GM21786 (cell line): ENCODE data around the gene PPT2.
"Not testable (repeated sequence)": the region's sequence is repeated elsewhere in the genome, so short reads cannot be mapped to it uniquely, and the experiment has no call there.

Source experiments
- ATAC-seq: cut with Tn5 transposase; IDR thresholded peaks from one replicate; pipeline ENCODE4 v1.9.1; 2021; ENCODE audit not compliant: unreplicated experiment

Gene PPT2

GRCh38 chr6:32126880-32127279, 27.1 kb upstream of the PPT2 start:
- no peak for ATAC-seq

- ATAC-seq, result no peak
These were observed 26.6 kb upstream of the PPT2 start for GRCh38 chr6:32127409-32127716.

- peak; percentile 95 for ATAC-seq
These were observed 26.0 kb upstream of the PPT2 start, which contains the start of gene ATF6B for GRCh38 chr6:32127717-32128592. TSS of gene ATF6B (minus strand) at chr6:32128246. CDS start at chr6:32128207, 39 bp downstream.

DNA sequence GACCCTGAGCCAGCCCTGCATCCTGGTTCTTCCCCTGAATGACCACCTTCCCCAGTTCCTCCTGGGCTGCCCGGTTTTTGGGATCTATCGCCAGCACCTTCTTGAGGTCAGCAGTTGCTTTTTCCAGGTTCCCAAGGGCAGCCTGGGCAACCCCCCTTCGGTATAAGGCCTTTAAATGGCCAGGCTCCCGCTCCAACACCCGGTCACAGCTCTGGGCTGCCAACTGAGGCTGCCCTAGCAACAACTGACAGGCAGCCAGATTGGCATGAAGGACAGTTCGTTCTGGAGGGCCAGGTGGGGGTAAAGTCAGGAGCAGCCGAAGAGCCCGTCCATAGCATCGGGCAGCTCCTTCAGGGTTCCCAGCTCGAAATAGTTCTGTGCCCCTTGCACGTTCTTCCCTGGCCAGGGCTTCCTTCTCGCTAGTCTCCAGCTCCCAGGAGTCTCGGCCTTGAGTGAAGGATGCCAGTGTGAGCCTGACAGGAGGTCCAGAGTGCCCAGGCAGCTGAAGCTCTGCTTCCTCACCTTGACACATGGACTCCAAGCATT, 25.1 kb upstream of the PPT2 start:
- no peak for ATAC-seq

- no peak for ATAC-seq
These were observed 24.4 kb upstream of the PPT2 start for GRCh38 chr6:32129297-32130088.

DNA sequence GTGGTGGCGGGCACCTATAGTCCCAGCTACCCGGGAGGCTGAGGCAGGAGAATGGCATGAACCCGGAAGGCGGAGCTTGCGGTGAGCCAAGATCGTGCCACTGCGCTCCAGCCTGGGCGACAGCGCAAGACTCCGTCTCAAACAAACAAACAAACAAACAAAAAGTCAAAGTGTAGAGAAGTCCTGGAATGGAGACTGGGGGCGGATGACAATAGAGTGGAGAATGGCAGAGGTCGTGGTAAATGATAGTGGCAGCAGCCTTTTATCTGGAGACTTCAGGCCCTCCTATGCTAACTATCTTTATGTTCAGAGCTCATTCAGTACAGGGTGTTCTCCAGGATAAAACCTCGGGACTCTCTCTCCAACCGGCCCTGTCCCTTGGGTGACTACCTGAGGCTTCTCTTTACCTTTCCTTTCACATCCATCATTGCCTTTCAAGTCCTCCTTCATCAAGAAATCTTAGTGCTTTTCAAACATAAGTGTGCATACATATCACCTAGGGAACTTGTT, 22.4 kb upstream of the PPT2 start:
- ATAC-seq, result no peak

- no peak for ATAC-seq
These were observed 21.8 kb upstream of the PPT2 start for GRCh38 chr6:32132110-32132509.

DNA sequence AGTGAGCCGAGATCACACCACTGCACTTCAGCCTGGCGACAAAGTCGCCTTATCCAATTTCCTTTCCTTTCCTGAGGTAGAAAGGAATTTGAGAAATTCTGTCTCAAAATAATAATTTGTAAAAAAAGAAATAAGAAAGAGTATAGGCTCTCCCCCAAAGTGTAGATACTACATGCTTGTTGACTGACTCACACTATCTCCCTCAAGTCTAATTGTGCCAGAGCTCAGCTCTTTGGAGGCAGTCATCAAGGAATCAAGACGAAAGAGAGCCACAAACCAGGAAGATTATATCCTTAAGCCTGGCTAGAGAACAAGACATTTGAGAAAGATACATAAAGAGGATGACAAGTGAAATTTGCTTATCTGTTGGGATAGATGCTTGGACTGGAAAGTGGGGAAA, 20.2 kb upstream of the PPT2 start:
- ATAC-seq, result no peak

GRCh38 chr6:32137454-32137853, 16.5 kb upstream of the PPT2 start:
- ATAC-seq, result no peak

DNA sequence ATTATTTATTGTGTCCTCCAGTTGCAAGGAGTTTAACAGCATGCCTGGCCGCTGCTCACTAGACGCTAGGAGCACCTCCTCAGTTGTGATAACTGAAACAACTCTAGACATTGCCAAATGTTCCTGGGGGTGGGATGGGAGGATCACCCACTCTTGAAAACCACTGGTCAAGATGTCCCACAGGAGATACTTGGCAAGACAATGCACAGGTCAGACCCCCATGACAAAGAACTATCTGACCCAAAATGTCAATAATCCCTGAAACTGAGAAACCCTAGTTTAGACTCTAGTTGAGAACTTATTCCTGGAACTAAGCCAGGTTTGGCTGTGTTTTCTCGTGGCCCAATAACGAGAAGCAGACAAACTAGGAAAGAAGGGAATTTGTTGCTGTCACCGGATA, 14.4 kb upstream of the PPT2 start:
- no peak for ATAC-seq

DNA sequence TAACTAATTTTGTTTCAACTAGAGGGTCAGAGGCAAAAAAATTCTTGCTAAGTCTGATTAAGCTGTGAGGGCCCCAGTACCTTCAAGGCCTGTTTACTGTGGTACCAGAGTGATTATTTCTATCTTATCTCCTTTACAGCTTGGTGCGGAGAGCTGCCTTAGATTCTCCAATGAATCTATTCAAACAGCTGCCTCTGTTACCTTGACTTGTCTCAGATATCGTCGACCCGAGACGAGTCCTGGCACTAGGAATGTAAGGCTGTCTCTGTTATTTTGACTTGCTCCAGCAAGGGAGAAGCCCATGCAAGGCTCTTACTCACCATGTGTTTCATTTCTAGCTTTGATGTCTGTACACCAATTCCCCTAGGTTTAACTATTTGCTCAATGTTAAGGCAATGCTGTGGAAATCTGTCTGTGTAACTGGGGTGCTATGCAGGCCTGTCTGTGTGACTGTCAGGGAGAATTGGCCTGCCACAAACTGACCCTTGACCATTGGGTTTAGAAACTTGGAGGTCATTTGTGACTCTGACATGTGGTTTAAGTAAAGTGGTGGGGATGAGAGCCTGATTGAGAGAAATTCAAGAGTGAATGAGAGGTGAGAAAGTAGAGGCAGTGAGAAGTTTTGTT, 13.4 kb upstream of the PPT2 start:
- no peak for ATAC-seq

DNA sequence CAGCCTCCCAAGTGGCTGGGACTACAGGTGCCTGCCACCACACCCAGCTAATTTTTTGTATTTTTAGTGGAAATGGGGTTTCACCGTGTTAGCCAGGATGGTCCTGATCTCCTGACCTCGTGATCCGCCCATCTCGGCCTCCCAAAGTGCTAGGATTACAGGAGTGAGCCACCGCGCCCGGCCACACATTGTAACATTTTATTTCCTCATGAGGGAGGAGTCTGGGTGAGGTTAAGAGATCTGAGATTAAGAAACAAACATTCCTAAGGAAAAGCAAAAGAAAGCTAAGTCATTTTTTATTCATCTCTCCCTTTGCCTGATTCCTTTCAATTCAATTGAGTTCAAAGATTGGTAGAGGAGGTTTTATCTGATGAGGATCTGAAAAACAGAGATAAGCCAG, 9.7 kb upstream of the PPT2 start:
- not testable (repeated sequence) for ATAC-seq

- no peak for ATAC-seq
These were observed 7.7 kb upstream of the PPT2 start for GRCh38 chr6:32146287-32146686.

DNA sequence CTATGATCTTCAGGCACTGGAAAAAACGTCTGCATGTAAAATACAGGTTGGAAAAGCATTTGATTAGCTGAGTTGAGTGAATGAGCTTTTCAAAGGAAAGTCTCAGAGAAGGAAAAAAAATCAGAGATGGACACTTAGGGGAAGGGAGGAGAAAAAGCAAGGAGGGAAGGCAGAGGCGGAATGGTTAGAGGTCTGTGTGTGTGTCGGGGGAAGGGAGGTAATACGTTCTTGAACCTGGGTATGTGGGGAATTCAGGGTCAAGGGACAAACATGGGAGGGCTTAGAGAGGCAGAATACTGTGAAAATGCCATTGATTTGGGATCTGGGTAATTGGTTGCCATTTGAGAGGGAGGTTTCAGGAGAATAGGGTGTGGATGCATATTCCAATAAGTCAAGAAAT, 7.3 kb upstream of the PPT2 start:
- no peak for ATAC-seq

DNA sequence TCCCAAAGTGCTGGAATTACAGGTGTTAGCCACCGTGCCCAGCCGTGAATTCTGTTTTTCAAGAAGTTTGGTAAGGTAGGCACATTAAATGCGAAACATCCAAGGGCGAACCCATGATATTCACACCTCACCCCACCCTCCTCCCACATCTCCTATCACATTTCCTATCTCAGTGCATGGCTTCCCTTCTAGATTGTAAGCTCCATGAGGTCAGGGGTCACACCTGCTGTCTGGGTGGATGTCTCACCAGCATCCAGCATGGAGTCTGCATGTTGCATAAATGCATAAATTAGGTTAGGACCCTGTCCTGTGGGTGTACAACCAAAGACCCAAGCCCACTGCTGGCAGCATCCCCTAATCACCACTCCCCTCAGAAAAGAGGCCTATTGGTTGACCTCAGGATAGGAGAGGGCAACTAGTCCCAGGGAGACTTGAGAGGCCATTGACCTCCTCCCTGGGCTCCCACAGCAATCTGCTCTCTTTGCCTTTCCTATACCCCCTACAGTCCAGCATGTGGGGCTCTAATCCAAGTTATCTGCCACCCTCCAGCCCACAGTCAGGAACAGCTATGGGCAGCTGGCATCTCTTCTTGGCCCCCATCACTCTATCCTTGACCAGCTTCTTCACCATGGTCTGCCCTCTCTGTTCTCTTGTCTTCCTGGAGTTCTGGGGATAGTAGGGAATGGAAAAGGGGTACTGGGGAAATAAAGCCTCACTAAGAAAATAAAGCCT, 6.4 kb upstream of the PPT2 start:
- ATAC-seq, result no peak

DNA sequence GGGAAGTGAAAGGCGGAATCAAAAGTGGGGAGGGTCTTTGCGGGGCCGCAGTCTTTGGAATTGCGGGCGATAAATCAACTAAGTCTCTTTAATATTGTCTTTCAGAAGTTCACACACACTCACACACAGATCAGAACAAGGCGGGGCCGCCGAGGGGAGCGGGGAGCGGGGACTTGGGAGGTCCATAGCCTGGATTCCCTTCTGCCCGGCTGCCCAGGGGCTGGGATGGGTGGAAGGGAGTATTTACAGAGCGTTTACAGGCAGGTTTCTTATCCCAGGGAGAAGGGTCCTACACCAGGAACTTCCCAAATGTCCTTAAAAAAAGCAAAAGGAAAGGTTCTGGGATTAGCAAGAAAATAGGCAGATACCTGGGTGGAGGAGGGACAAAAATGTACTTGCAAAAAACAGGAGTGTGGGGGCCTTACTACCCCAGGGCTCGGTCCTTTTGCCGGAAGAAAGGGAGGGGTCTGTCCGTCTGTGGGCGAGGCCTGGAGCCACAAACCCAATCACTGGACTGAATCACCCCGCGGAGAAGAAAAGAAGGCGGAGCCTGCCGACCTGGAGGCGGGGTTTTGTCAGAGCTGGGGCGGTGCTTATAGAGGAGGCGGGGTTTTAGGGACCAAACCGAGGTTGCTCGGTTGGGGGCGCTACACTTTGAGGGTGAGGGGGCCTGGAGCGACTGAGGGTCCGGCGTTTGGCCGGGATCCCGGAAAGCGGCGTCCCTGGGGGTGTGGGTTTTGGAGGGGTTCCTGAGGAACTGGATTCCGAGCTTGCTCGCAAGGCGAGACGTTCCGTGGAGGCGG, 5.5 kb upstream of the PPT2 start:
- ATAC-seq, result no peak

DNA sequence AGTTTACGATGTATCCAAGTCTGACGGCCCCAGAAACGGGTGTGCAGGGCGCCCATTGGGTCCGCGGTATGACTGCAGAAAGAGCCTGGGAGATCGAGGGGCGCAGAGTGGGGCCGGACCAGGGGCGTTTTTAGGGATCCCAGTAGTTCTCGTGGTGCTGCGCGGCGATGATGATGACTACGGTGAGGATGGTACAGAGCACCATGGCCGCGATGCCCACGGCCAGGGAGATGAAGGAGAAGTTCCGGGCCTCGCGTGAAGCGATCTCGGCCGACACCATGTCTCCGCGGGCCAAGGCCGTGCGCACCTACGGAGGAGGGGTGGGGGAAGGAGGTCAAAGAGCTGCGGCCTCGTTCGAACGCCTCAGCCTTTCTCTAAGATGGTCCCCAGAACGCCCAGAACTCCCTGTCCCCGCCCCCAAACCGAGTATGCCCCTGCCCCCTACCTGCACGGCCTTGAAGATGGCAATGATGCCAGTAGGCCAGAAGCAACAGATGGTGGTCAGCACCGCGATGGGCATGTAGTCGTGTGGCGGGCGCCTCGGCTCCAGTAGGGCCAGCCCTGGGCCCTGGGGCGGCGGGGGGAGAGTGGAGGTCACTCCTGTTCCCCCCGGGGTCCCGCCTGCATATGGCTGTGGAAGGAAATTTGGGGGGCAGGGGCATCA, 4.7 kb upstream of the PPT2 start:
- ATAC-seq, result no peak

- ATAC-seq, result no peak
These were observed 3.7 kb upstream of the PPT2 start for GRCh38 chr6:32149932-32150870.
